OCI-LY7 (cell line): ENCODE data around the gene MXD1. TPM values are rescaled to one million over a fixed set of nuclear protein-coding genes. Genes with fewer than 3 reads are reported as not detected.

Experiments
- BruUV-seq: library from RNA; stranded (reverse); fragments of 400-500 nt; replicated peaks from 2 replicates; lab custom pipeline; 2021; lab: Mats Ljungman, UMichigan
- CTCF ChIA-PET: fragments of 300-600 bp; sonication (Branson Sonifier 250); formaldehyde crosslinking; loops from one replicate; lab custom pipeline; 2022; ENCODE audit warnings: antibody characterized with exemption; ENCODE audit not compliant: unreplicated experiment; lab: Charles Lee
- POLR2A ChIA-PET: fragments of 300-600 bp; sonication (Branson Sonifier 250); formaldehyde crosslinking; loops from one replicate; lab custom pipeline; 2022; ENCODE audit warnings: antibody characterized with exemption; lab: Charles Lee
- DNase-seq: peaks from one replicate; pipeline ENCODE4 v3.0.0-alpha.2; 2015; ENCODE audit warnings: low spot score
- H2AFZ ChIP-seq: fragments of 200-600 bp; sonication (generic), shearing (Covaris generic); 2 replicates; pipeline ENCODE4 v1.6.1; 2014; ENCODE audit warnings: mild to moderate bottlenecking, antibody characterized with exemption, low read length, moderate library complexity
- H3K27ac ChIP-seq: fragments of 200-600 bp; sonication (generic); 2 replicates; pipeline ENCODE4 v1.5.1; 2014; ENCODE audit warnings: mixed run types, low read depth, mild to moderate bottlenecking, moderate library complexity, low read length, inconsistent platforms; ENCODE audit not compliant: poor library complexity, severe bottlenecking
- H3K36me3 ChIP-seq: fragments of 200-600 bp; sonication (generic); 2 replicates; pipeline ENCODE4 v1.6.1; 2014; ENCODE audit warnings: mild to moderate bottlenecking, antibody characterized with exemption, low read length, moderate library complexity, mixed read lengths; ENCODE audit not compliant: insufficient read depth
- H3K4me1 ChIP-seq: fragments of 200-600 bp; sonication (generic); 2 replicates; pipeline ENCODE4 v1.5.1; 2014; ENCODE audit warnings: mild to moderate bottlenecking, low read length; ENCODE audit not compliant: insufficient read depth, poor library complexity, severe bottlenecking
- H3K4me2 ChIP-seq: fragments of 200-600 bp; sonication (generic); 2 replicates; pipeline ENCODE4 v1.6.1; 2014; ENCODE audit warnings: mild to moderate bottlenecking, low read length
- H3K4me3 ChIP-seq: fragments of 200-600 bp; sonication (generic); 2 replicates; pipeline ENCODE4 v1.5.1; 2014; ENCODE audit warnings: mild to moderate bottlenecking, low read depth, low read length; ENCODE audit not compliant: poor library complexity, severe bottlenecking
- H3K79me2 ChIP-seq: fragments of 200-600 bp; sonication (generic); 2 replicates; pipeline ENCODE4 v1.6.1; 2016; ENCODE audit warnings: low read depth, mild to moderate bottlenecking, low read length, moderate library complexity, mixed read lengths; ENCODE audit not compliant: insufficient read depth
- H3K9me2 ChIP-seq: fragments of 200-600 bp; sonication (generic); 2 replicates; pipeline ENCODE4 v1.6.1; 2016; ENCODE audit warnings: mild to moderate bottlenecking, low read length, mixed read lengths; ENCODE audit not compliant: insufficient read depth
- H3K9me3 ChIP-seq: fragments of 200-600 bp; sonication (generic); 2 replicates; pipeline ENCODE4 v1.6.1; 2014; ENCODE audit warnings: mild to moderate bottlenecking, mixed run types, low read length, mixed read lengths
- H4K20me1 ChIP-seq: fragments of 200-600 bp; sonication (generic); 2 replicates; pipeline ENCODE4 v1.6.1; 2014; ENCODE audit warnings: mild to moderate bottlenecking, antibody characterized with exemption, low read length, moderate library complexity, mixed read lengths; ENCODE audit not compliant: insufficient read depth
- EZH2phosphoT487 ChIP-seq: fragments of 200-600 bp; sonication (generic); IDR thresholded peaks from 2 replicates; pipeline ENCODE4 v1.6.1; 2018; ENCODE audit warnings: low read depth, borderline replicate concordance, mild to moderate bottlenecking, mixed run types, antibody characterized with exemption, low read length, moderate library complexity, mixed read lengths
- intact Hi-C: fragments of 100-400 bp; cut with micrococcal nuclease; formaldehyde crosslinking; loops from one replicate; pipeline ENCODE4 v1.10.0; 2022; ENCODE audit not compliant: unreplicated experiment
- total RNA-seq, 2 experiments: library from RNA; depleted of rRNA in 1 of 2; stranded (reverse); fragments of >200 nt in 1 of 2; shearing (Covaris generic) in 1 of 2; gene quantifications; 2 replicates each; pipeline ENCODE4 v1.2.3, GENCODE V29; 2014 to 2022
- TF ChIP-seq, protein P1 (sequence below): fragments of 200-600 bp; sonication (generic); conservative IDR thresholded peaks from 2 replicates; pipeline ENCODE4 v1.5.1; 2014; ENCODE audit warnings: mild to moderate bottlenecking, antibody characterized with exemption, low read length, moderate library complexity, mixed read lengths

The MXD1 gene
- total RNA-seq, 2 experiments from 2014 or later: 2.2 to 2.9 TPM

DNA sequence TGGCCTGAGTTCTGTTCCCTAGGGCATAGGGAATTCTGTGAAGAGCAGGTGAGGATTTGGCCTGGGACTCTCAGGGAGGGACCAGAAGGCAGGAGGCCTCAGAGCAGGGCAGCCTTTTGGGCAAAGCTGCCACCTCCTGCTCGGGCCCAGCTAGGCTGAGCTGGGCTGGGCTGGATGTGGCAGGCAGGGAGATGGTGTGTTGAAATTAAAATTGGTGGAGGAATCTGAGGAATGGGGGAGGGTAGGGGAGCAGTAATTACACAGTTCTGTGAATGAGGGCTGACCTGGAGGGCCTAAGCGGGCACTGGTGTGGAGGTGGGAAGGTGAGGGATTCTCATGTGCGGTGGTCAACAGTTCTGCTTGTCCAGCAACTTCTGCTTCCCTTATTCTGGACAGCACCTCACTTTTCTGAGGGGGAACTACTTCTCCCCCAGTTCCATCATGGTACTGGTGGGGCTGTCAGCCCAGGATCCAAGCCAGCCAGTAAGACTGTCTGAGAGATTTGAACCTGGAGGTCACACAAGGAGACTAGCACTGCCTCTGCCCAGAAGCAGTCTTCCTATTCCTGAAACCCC, 68.6 kb downstream of the MXD1 start:
- H3K9me3 ChIP-seq: no peaks in the 10 kb centered on the region
- BruUV-seq: no TSS peak
- H3K4me3 ChIP-seq: no peak overlapping the region
- H3K79me2 ChIP-seq: no peaks in the 10 kb centered on the region
- H3K4me2 ChIP-seq: no peak overlapping the region
- H3K9me2 ChIP-seq: no peaks in the 10 kb centered on the region
- DNase-seq: no peak
- H3K4me1 ChIP-seq: no peaks in the 10 kb centered on the region
- no peak overlapping the region for H2AFZ ChIP-seq
- no peak overlapping the region for H3K27ac ChIP-seq
- ChIA-PET POLR2A (no interaction called here), CTCF (no interaction called here)
- TF ChIP-seq, protein P1, sequence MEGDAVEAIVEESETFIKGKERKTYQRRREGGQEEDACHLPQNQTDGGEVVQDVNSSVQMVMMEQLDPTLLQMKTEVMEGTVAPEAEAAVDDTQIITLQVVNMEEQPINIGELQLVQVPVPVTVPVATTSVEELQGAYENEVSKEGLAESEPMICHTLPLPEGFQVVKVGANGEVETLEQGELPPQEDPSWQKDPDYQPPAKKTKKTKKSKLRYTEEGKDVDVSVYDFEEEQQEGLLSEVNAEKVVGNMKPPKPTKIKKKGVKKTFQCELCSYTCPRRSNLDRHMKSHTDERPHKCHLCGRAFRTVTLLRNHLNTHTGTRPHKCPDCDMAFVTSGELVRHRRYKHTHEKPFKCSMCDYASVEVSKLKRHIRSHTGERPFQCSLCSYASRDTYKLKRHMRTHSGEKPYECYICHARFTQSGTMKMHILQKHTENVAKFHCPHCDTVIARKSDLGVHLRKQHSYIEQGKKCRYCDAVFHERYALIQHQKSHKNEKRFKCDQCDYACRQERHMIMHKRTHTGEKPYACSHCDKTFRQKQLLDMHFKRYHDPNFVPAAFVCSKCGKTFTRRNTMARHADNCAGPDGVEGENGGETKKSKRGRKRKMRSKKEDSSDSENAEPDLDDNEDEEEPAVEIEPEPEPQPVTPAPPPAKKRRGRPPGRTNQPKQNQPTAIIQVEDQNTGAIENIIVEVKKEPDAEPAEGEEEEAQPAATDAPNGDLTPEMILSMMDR: no peak
- no peak for TF ChIP-seq EZH2phosphoT487
- no peaks in the 10 kb centered on the region for H3K36me3 ChIP-seq
- H4K20me1 ChIP-seq: no peaks in the 10 kb centered on the region
- intact Hi-C loops: no loop called here

DNA sequence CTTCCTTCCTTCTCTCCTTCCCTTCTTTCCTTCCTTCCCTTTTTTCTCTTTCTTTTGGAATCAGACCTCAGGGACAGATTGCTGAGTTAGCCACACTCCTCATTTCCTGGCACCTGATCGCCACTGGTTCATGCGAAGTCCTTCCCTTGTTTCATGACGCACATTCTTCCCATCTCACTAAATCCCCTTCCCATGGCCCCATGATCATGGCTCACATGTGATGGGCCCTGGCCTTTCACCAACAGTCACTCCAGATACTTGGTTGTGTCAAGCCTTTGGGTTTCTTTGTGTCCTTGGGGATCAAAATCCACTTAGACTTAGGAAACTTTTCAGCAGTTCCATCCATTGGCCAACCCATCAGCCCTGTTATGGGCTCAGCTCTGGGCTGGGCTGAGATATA, 70.3 kb downstream of the MXD1 start:
- POLR2A ChIA-PET: no interaction called here
- TF ChIP-seq, protein P1: no peak
- no peak for TF ChIP-seq EZH2phosphoT487
- CTCF ChIA-PET: no interaction called here
- no peaks in the 10 kb centered on the region for H3K9me2 ChIP-seq
- no TSS peak for BruUV-seq
- H3K9me3 ChIP-seq: no peaks in the 10 kb centered on the region
- H2AFZ ChIP-seq: no peak overlapping the region
- no peaks in the 10 kb centered on the region for H3K79me2 ChIP-seq
- H3K4me1 ChIP-seq: no peaks in the 10 kb centered on the region
- no peak overlapping the region for H3K4me3 ChIP-seq
- intact Hi-C loops: no loop called here
- no peak overlapping the region for H3K27ac ChIP-seq
- no peak for DNase-seq
- H4K20me1 ChIP-seq: no peaks in the 10 kb centered on the region
- no peak overlapping the region for H3K4me2 ChIP-seq
- no peaks in the 10 kb centered on the region for H3K36me3 ChIP-seq

GRCh38 chr2:69985688-69986087, 70.8 kb downstream of the MXD1 start:
- intact Hi-C loops: no loop called here
- Histone ChIP-seq H3K4me3 (no peak overlapping the region), H3K4me2 (no peak overlapping the region), H4K20me1 (no peaks in the 10 kb centered on the region), H3K4me1 (no peaks in the 10 kb centered on the region), H3K79me2 (no peaks in the 10 kb centered on the region), H3K36me3 (no peaks in the 10 kb centered on the region), H3K9me2 (no peaks in the 10 kb centered on the region), H3K27ac (no peak overlapping the region), H3K9me3 (no peaks in the 10 kb centered on the region), H2AFZ (no peak overlapping the region)
- DNase-seq: no peak
- TF ChIP-seq EZH2phosphoT487: no peak
- TF ChIP-seq, protein P1: no peak
- BruUV-seq: no TSS peak
- CTCF ChIA-PET: no interaction called here
- POLR2A ChIA-PET: no interaction called here
